ENCODE results near the gene TBC1D3B. TPM values are rescaled to one million over a fixed set of nuclear protein-coding genes. Genes with fewer than 3 reads are reported as not detected.
"Not testable (repeated sequence)": the region's sequence is repeated elsewhere in the genome, so short reads cannot be mapped to it uniquely, and the experiment has no call there.

Gene TBC1D3B
- total RNA-seq, 1 experiment from 2014 or later = 11.3 TPM

DNA sequence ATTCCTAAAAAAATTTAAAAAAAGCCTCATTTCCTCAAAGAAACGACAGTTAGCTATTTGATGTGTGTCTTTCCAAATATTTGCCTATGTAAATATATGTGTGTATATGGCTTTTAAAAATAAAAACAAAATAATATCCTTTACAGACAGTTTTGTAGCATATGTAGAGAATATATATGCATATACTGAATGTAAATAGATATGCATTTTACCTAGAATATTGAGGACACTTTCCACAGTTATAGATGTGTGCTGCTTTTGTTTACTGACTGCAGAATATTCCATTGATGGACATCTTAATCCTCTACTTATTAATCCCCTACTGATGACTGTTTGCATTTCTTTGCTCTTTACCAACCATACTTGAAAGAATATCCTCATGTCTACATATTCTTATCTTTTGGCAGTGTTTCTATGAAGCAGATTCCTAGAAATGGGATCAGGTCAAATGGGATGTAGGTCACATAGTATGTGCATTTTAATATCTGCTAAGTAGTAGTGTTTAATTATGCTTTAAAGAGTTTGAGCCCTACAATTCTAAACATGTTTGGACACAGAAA, 16.9 kb upstream of the TBC1D3B start (continued):
- TF ChIP-seq CBX3 (IDR thresholded peaks at IDR 0.05; ENCODE audit: low read depth) (no peak), YY1 (IDR thresholded peaks at IDR 0.05; ENCODE audit: extremely low read depth, insufficient replicate concordance, low read depth, low read length) (no peak)

DNA sequence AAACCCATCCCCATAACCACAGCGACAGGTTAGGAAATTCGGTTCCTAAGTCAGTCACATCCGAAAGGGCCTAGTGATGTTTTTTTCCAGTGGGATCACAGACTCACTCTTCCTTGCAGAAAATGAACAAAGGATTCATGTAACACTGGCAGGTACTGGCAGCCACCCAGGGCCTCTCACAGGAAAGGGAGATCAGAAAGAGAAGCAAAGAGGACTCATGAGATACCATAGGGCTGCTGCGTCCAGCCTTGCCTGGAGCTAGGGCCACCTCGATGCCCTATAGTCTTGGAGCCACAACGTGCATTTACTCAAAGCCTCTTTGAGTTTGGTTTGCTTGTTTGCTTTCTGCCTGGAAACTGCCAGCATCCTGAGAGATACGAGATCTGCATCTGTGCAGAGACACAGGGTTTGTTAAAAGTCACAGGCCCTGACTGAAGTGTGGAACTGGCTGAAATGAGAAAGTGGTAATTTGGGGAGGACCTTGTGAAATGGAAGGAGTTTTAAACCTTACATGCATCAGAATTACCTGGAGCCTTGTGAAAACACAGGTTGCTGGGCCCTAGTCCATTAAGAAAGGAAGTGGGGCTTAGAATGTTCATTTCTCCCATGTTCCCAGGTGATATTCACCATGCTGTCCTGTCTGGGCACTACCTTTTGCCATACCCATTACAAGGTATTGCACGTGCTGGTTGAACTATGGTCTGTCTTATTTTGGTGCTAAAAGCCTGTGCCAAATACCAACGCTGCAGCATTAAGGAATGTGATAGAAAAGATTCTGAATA, 14.3 kb upstream of the TBC1D3B start:
- RAD21 ChIA-PET (ENCODE audit: low non-redundant PET in 1 of 2, low total read pairs in 2 of 2, uncharacterized antibody in 2 of 2, unreplicated experiment in 2 of 2); H3K4me2 ChIP-seq (ENCODE audit: low read length); H3K4me1 ChIP-seq (ENCODE audit: control insufficient read depth in 1 of 2, insufficient read depth in 2 of 2, low read length in 2 of 2); H3K9me3 ChIP-seq (ENCODE audit: control insufficient read depth in 1 of 2, insufficient read depth in 1 of 2, low read depth in 1 of 2, low read length in 2 of 2); H3K27me3 ChIP-seq (ENCODE audit: insufficient read depth, low read length); DNase-seq (ENCODE audit: low read depth, low spot score); H3K27ac ChIP-seq (ENCODE audit: low read depth, low read length); CTCF ChIA-PET; H3K9me2 ChIP-seq (ENCODE audit: insufficient read depth); H3K36me3 ChIP-seq (ENCODE audit: control insufficient read depth in 1 of 2, insufficient read depth in 2 of 2, low read length in 2 of 2); H2AFZ ChIP-seq (ENCODE audit: low read depth, low read length, poor library complexity, severe bottlenecking); H3K79me2 ChIP-seq (ENCODE audit: insufficient read depth, low read length); H4K20me1 ChIP-seq (ENCODE audit: insufficient read depth); BruUV-seq (replicated peaks); POLR2A ChIA-PET; H3K9ac ChIP-seq (ENCODE audit: low read length); H3K4me3 ChIP-seq (replicated peaks in 1 of 2; ENCODE audit: low read depth in 1 of 2, low read length in 2 of 2); ATAC-seq: not testable (repeated sequence)
- intact Hi-C loops (cut with micrococcal nuclease) = loop anchor here (1.0 kb wide), 1 partner anchor 7 kb away; no protein-coding TSS in a partner anchor

DNA sequence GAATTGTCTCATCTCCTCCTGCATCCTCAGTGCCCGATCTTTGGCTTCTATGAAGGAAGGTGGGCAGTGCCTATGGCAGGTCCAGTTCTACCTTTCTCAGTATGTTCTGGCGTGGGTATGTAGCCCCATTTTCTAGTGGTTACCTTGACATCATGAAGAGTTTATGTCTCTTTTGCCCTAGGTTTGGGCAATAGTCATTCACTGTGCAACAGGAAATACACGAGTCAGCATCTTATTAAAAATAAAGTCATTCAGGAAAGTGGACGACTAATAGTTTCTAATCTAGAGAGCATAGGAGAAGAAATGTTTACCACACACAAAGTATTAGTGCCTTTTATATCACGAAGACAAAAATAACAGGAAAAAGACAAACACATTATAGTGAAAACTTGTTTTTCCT, 13.6 kb upstream of the TBC1D3B start:
- BruUV-seq (replicated peaks); H3K9ac ChIP-seq (ENCODE audit: low read length); H3K4me1 ChIP-seq (ENCODE audit: control insufficient read depth in 1 of 2, insufficient read depth in 2 of 2, low read length in 2 of 2); CTCF ChIA-PET; DNase-seq (ENCODE audit: low read depth, low spot score); H3K9me2 ChIP-seq (ENCODE audit: insufficient read depth); H3K79me2 ChIP-seq (ENCODE audit: insufficient read depth, low read length); H3K27me3 ChIP-seq (ENCODE audit: insufficient read depth, low read length); intact Hi-C loops (cut with micrococcal nuclease); POLR2A ChIA-PET; H3K36me3 ChIP-seq (ENCODE audit: control insufficient read depth in 1 of 2, insufficient read depth in 2 of 2, low read length in 2 of 2); RAD21 ChIA-PET (ENCODE audit: low non-redundant PET in 1 of 2, low total read pairs in 2 of 2, uncharacterized antibody in 2 of 2, unreplicated experiment in 2 of 2); H2AFZ ChIP-seq (ENCODE audit: low read depth, low read length, poor library complexity, severe bottlenecking); H3K4me3 ChIP-seq (replicated peaks in 1 of 2; ENCODE audit: low read depth in 1 of 2, low read length in 2 of 2); H4K20me1 ChIP-seq (ENCODE audit: insufficient read depth); H3K4me2 ChIP-seq (ENCODE audit: low read length); H3K27ac ChIP-seq (ENCODE audit: low read depth, low read length); H3K9me3 ChIP-seq (ENCODE audit: control insufficient read depth in 1 of 2, insufficient read depth in 1 of 2, low read depth in 1 of 2, low read length in 2 of 2); ATAC-seq: not testable (repeated sequence)
